AG10803 (cell line): Measurements from ENCODE around the gene APOA5.
"Not testable (repeated sequence)": the region's sequence is repeated elsewhere in the genome, so short reads cannot be mapped to it uniquely, and the experiment has no call there.

Experiments used
- DNase-seq: peaks from one replicate; pipeline ENCODE4 v3.0.0; 2010; ENCODE audit warnings: low read depth
- H3K4me3 ChIP-seq: 2 replicates; pipeline ENCODE4 v1.5.1; 2011; ENCODE audit warnings: mild to moderate bottlenecking, low read length, control low read depth
- TF ChIP-seq, protein P1 (sequence below): conservative IDR thresholded peaks from 2 replicates; pipeline ENCODE4 v1.5.1; 2011; ENCODE audit warnings: mild to moderate bottlenecking, low read length, control low read depth, inconsistent platforms

Gene APOA5

DNA sequence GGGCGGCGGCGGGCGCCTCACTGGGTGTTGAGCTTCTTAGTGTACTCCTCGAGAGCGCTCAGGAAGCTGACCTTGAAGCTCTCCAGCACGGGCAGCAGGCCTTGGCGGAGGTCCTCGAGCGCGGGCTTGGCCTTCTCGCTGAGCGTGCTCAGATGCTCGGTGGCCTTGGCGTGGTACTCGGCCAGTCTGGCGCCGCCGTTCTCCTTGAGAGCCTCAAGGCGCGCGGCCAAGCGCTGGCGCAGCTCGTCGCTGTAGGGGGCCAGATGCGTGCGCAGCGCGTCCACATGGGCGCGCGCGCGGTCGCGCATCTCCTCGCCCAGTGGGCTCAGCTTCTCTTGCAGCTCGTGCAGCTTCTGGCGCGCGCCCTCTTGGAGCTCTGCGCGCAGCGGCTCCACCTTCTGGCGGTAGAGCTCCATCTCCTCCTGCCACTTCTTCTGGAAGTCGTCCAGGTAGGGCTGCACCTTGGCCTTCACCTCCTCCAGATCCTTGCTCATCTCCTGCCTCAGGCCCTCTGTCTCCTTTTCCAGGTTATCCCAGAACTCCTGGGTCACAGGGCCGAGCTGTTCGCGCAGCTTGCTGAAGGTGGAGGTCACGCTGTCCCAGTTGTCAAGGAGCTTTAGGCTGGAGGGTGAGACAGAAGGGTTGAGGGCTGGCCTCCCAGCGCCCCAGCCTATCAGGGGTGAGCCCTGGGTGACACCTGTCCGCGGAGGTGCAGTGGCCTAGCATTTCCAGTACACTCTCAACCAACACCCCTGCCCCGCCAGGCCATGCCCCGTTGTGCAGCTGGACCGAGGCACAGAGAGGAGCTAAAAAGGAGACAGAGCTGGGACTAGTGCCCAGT, 44.3 kb upstream of the APOA5 start:
- peak overlapping the region; percentile 33 for H3K4me3 ChIP-seq
- TF ChIP-seq, protein P1, sequence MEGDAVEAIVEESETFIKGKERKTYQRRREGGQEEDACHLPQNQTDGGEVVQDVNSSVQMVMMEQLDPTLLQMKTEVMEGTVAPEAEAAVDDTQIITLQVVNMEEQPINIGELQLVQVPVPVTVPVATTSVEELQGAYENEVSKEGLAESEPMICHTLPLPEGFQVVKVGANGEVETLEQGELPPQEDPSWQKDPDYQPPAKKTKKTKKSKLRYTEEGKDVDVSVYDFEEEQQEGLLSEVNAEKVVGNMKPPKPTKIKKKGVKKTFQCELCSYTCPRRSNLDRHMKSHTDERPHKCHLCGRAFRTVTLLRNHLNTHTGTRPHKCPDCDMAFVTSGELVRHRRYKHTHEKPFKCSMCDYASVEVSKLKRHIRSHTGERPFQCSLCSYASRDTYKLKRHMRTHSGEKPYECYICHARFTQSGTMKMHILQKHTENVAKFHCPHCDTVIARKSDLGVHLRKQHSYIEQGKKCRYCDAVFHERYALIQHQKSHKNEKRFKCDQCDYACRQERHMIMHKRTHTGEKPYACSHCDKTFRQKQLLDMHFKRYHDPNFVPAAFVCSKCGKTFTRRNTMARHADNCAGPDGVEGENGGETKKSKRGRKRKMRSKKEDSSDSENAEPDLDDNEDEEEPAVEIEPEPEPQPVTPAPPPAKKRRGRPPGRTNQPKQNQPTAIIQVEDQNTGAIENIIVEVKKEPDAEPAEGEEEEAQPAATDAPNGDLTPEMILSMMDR: peak; percentile 55
- DNase-seq: peak; percentile 90

GRCh38 chr11:116835042-116835772, 43.5 kb upstream of the APOA5 start:
- TF ChIP-seq, protein P1: no peak
- H3K4me3 ChIP-seq: no peak overlapping the region; the same call in 1 of the 2 replicates
- DNase-seq: no peak

GRCh38 chr11:116834535-116835041, 42.9 kb upstream of the APOA5 start:
- not testable (repeated sequence) for H3K4me3 ChIP-seq, DNase-seq

DNA sequence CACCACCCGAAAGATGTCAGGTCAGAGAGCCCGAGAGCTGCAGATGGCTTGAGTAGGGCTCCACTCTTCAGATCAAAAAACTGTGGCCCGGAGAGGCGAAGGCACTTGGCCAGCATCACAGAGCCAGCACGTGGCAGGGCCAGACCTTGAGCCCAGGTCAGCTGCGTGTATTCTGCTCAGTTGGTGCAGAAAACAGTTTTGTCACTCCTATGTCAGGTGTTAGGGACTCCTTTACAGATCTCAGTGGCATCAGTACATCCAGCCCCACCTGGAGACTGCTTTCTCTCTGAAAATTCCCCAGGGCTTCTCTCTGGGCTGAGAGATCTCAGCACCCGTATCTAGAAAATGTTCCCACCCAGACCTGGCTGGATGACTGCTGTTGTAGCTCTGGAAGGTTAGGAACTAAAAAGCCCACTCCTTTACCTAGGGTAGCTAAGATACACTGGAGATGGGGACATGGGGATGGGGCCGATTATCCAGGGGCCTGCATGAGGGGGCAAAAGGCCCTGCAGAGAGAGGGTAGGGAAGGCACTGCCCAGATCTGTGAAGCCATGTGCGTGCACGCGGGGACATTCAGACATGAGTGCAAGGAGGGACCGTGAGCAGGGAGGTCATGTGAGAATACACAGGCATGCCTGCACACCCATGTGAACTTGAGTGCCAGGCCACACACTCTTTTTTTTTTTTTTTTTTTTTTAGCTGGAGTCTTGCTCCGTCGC, 42.3 kb upstream of the APOA5 start:
- TF ChIP-seq, protein P1: no peak
- H3K4me3 ChIP-seq: no peak overlapping the region
- no peak for DNase-seq

DNA sequence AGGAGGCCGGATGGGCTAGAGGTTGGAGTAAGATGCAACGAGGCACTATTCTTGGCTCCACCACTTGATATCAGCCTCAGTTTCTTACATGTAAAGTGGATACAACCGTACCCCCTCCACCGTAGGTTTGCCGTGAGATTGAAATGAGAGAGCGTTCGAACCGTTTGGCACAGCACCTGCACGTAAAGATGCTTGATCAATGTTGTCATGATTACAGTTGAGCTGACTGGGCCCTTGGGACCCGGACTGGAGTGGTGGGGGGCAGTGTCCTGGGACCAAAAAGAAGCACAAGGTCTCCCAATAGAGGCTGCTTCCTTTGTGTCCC, 41.8 kb upstream of the APOA5 start:
- DNase-seq: no peak
- TF ChIP-seq, protein P1: no peak
- no peak overlapping the region for H3K4me3 ChIP-seq

GRCh38 chr11:116832350-116833290, 40.9 kb upstream of the APOA5 start:
- DNase-seq: no peak
- TF ChIP-seq, protein P1: no peak
- no peak overlapping the region for H3K4me3 ChIP-seq
